GM12872 (cell line): ENCODE results near the gene GARNL3.

Experiments
- TF ChIP-seq, protein P1 (sequence below): IDR thresholded peaks from 3 replicates; pipeline ENCODE4 v1.5.1; 2011; ENCODE audit warnings: low read depth, mild to moderate bottlenecking, low read length, moderate library complexity; ENCODE audit not compliant: insufficient read depth

GARNL3 gene

DNA sequence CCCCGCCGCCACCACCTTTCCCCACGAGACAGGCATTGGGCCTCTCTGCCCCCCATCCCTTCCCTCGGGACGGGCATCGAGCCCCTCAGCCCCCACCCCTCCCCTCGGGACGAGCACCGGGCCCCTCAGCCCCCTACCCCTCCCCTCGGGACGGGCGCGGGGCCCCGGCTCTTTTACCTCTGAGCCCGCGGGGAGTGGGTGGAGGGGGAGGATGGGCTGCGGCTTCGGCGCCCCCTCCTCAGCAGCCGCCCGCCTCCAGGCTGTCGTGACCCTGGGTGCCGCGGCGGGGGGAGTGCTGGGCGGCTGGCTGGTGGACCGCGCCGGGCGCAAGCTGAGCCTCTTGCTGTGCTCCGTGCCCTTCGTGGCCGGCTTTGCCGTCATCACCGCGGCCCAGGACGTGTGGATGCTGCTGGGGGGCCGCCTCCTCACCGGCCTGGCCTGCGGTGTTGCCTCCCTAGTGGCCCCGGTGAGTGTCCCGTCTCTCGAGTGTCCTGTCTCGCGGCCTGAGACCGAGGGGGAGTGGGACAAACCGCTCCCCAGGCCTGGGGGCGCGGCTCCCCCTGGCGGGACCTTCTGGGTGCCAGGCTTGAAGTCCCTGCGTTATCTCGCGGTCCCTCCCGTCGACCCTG, 133.2 kb downstream of the GARNL3 start:
- TF ChIP-seq, protein P1, sequence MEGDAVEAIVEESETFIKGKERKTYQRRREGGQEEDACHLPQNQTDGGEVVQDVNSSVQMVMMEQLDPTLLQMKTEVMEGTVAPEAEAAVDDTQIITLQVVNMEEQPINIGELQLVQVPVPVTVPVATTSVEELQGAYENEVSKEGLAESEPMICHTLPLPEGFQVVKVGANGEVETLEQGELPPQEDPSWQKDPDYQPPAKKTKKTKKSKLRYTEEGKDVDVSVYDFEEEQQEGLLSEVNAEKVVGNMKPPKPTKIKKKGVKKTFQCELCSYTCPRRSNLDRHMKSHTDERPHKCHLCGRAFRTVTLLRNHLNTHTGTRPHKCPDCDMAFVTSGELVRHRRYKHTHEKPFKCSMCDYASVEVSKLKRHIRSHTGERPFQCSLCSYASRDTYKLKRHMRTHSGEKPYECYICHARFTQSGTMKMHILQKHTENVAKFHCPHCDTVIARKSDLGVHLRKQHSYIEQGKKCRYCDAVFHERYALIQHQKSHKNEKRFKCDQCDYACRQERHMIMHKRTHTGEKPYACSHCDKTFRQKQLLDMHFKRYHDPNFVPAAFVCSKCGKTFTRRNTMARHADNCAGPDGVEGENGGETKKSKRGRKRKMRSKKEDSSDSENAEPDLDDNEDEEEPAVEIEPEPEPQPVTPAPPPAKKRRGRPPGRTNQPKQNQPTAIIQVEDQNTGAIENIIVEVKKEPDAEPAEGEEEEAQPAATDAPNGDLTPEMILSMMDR: peak; percentile 56

DNA sequence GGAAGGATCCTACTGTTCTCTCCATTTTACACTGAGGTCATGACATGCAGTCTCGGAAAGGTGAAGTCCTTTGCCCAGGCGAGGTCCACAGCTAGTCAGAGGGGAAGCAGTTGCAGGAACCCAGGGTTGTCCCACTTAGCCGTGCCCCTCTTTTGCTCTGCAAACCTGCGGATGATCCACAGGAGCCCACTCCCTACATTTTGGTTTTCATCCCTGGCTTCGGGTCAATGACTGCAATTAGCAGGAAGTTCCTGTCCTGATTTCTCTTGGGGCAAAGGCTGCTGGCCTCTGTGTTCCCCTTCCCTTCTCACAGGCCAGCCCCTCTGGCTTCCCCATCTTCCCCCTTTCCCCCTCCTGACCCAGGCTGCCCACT, 133.7 kb downstream of the GARNL3 start:
- TF ChIP-seq, protein P1: no peak

DNA sequence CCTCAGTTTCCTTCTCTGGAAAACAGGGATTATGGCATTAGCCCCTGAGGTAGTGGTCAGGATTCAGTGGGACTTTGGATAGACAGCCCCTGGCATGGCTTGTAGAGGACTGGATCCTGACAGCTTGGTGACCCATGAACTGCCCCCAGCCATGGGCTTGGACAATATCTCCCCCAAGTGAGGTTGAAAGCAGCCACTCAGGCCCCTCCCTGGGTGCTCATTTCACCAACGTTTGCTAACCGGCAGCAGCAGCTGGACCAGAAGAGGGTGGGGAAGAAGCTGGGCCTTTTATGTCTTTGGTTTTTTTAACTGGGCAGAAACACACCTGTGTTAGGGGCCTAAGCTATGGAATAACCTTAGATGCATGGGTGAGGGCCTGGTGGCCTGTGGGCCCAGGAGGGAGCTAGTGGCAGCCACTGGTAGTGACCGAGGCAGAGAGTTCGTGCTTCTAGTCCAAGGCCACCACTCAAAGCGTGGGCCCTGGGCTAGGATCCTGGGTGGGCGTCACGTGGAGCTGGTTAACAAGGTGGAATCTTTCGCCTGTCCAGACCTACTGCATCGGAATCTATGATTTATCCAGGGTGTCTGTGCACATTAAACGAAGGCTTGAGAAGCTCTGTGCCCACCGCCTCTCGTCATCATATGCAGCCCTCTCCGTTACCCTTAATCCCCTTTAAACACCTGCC, 134.3 kb downstream of the GARNL3 start:
- TF ChIP-seq, protein P1: peak; percentile 17; the same call in 1 of the 3 replicates

DNA sequence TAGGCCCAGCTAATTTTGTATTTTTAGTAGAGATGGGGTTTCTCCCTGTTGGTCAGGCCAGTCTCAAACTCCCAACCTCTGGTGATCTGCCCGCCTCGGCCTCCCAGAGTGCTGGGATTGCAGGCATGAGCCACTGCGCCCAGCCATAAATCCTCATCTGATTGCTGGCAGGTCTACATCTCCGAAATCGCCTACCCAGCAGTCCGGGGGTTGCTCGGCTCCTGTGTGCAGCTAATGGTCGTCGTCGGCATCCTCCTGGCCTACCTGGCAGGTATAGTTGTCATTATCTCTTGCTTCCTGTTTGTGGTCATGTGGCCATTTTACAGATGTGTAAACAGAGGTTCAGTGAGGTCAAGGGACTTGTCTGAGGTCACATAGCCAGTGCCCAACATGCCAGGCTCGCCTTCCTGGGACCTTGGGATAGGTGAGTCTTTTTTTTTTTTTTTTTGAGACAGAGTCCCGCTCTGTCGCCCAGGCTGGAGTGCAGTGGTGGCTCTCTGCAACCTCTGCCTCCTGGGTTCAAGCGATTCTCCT, 135.2 kb downstream of the GARNL3 start:
- TF ChIP-seq, protein P1: no peak

DNA sequence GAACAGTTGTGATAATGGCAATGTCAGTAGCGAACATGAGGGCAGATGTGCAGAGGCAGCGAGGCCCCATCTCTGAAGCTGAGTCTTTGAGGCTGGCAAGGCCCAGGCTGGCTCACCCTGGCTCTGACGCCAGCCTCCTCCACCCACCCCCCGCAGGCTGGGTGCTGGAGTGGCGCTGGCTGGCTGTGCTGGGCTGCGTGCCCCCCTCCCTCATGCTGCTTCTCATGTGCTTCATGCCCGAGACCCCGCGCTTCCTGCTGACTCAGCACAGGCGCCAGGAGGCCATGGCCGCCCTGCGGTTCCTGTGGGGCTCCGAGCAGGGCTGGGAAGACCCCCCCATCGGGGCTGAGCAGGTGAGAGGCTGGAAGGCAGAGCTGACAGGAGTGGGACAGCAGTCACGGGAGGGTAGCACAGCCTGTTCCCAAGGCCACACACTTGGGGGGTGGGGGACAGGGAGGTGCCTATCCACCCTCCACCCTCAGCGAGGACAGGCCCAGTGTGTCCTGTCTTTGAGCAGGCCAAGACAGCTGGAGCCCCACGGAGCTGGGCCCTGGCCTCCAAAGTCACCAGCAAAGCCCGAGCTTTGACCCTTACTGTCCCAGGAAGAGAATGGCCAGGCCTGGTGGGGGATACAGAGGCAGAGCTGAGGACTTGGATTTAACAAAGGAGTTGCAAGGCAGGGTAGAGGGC, 138.0 kb downstream of the GARNL3 start:
- TF ChIP-seq, protein P1: no peak

DNA sequence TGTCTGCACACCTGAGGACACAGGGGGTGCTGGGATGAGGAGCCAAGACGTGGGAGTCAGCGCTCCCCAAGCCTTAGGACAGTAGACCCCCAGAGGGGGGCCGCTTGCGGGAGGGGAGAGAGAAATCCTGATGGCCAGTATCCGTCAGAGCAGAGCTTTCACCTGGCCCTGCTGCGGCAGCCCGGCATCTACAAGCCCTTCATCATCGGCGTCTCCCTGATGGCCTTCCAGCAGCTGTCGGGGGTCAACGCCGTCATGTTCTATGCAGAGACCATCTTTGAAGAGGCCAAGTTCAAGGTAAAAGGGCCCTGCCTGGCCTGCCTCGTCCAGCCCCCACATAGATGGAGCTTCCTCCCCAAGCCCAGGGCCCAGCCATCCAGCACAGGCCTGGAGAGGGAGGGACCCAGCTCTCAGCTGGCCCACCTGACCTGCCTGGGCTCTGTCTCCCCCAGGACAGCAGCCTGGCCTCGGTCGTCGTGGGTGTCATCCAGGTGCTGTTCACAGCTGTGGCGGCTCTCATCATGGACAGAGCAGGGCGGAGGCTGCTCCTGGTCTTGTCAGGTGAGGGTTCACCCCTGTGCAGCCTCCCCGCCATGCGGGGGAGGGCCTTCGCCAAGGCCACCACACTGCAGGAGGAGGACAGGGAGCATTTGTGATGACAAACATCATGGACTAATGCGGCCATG, 139.1 kb downstream of the GARNL3 start:
- TF ChIP-seq, protein P1: no peak

DNA sequence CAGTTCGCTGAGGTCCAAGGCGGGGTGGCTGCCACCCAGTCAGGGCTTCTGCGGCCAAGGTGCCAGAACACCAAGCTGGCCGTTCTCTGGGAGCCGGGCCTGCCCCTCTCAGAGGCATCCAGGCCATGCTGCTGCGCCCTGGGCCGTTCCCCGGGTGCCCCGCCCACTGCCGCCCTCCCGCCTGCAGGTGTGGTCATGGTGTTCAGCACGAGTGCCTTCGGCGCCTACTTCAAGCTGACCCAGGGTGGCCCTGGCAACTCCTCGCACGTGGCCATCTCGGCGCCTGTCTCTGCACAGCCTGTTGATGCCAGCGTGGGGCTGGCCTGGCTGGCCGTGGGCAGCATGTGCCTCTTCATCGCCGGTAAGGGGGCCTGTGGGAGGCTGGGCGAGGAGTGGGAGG, 140.1 kb downstream of the GARNL3 start:
- TF ChIP-seq, protein P1: no peak
